Fibroblast of lung (primary cell): Measurements from ENCODE around the gene CLMN. TPM values are rescaled to one million over a fixed set of nuclear protein-coding genes. Genes with fewer than 3 reads are reported as not detected.

Source experiments
- DNase-seq, 2 donors: peaks; one replicate each; pipeline versions ENCODE4 v3.0.0 to v3.0.0-alpha.2; 2010; ENCODE audit warnings: low read depth in 2 of 2
- H2AFZ ChIP-seq: 2 replicates; pipeline ENCODE4 v1.5.1; 2012; ENCODE audit warnings: low read length, control low read depth, inconsistent platforms
- H3K27ac ChIP-seq: 2 replicates; pipeline ENCODE4 v1.5.1; 2011; ENCODE audit warnings: low read length, control low read depth; ENCODE audit not compliant: insufficient read depth
- H3K27me3 ChIP-seq: 2 replicates; pipeline ENCODE4 v1.5.1; 2011; ENCODE audit warnings: mild to moderate bottlenecking, low read length; ENCODE audit not compliant: control insufficient read depth, insufficient read depth
- H3K36me3 ChIP-seq: 2 replicates; pipeline ENCODE4 v1.5.1; 2011; ENCODE audit warnings: low read length; ENCODE audit not compliant: control insufficient read depth, insufficient read depth
- H3K4me1 ChIP-seq: 2 replicates; pipeline ENCODE4 v1.5.1; 2011; ENCODE audit warnings: low read length; ENCODE audit not compliant: control insufficient read depth, insufficient read depth; ENCODE audit errors: extremely low read depth
- H3K4me2 ChIP-seq: 2 replicates; pipeline ENCODE4 v1.5.1; 2011; ENCODE audit warnings: low read length, control low read depth; ENCODE audit not compliant: insufficient read depth; ENCODE audit errors: extremely low read depth
- H3K4me3 ChIP-seq, 4 experiments: fragments of 200-600 bp in 1 of 4; sonication (generic) in 1 of 4; replicated peaks in 1 of 4; 2 replicates each; pipeline ENCODE4 v1.5.1; 2011 to 2016; ENCODE audit warnings: low read length in 4 of 4, low read depth in 3 of 4, mild to moderate bottlenecking in 3 of 4, control low read depth in 2 of 4, inconsistent platforms in 1 of 4, mixed read lengths in 1 of 4; ENCODE audit not compliant: insufficient read depth in 1 of 4; ENCODE audit errors: control extremely low read depth in 1 of 4
- H3K79me2 ChIP-seq: 2 replicates; pipeline ENCODE4 v1.5.1; 2012; ENCODE audit warnings: mild to moderate bottlenecking, low read length, inconsistent platforms; ENCODE audit not compliant: control insufficient read depth, insufficient read depth
- H3K9ac ChIP-seq: 2 replicates; pipeline ENCODE4 v1.5.1; 2011; ENCODE audit warnings: mild to moderate bottlenecking, low read length, control low read depth; ENCODE audit not compliant: insufficient read depth
- H3K9me3 ChIP-seq: 2 replicates; pipeline ENCODE4 v1.5.1; 2012; ENCODE audit warnings: low read depth, low read length; ENCODE audit not compliant: control insufficient read depth, insufficient read depth
- H4K20me1 ChIP-seq: 2 replicates; pipeline ENCODE4 v1.5.1; 2011; ENCODE audit warnings: low read length; ENCODE audit not compliant: control insufficient read depth, insufficient read depth; ENCODE audit errors: extremely low read depth
- EZH2 ChIP-seq: IDR thresholded peaks from 2 replicates; pipeline ENCODE4 v1.5.1; 2012; ENCODE audit warnings: low read length, control low read depth, mild to moderate bottlenecking; ENCODE audit errors: missing control alignments
- polyA plus RNA-seq, 2 donors: library from polyadenylated mRNA; depleted of rRNA in 1 of 2; stranded (reverse) in 1 of 2; unstranded in 1 of 2; fragments of >200 nt; gene quantifications; 2 replicates each; pipeline ENCODE4 v1.2.1, GENCODE V29; 2011 to 2012; ENCODE audit warnings: missing spikeins in 1 of 2
- total RNA-seq: library from RNA; depleted of rRNA; stranded (reverse); fragments of >200 nt; gene quantifications from 2 replicates; pipeline ENCODE4 v1.2.1, GENCODE V29; 2014
- TF ChIP-seq, protein P1 (sequence below), 2 donors: IDR thresholded peaks in 1 of 2; conservative IDR thresholded peaks in 1 of 2; 1 replicate in 1 of 2; 2 replicates in 1 of 2; pipeline ENCODE4 v1.5.1; 2011 to 2012; ENCODE audit warnings: low read length in 2 of 2, control low read depth in 1 of 2, inconsistent platforms in 1 of 2, low read depth in 1 of 2, mild to moderate bottlenecking in 1 of 2

CLMN gene
- total and polyA plus RNA-seq, 2 donors (not counting 1 experiment from before 2014, with no cell fraction given): 0.83 to 2.7 TPM

DNA sequence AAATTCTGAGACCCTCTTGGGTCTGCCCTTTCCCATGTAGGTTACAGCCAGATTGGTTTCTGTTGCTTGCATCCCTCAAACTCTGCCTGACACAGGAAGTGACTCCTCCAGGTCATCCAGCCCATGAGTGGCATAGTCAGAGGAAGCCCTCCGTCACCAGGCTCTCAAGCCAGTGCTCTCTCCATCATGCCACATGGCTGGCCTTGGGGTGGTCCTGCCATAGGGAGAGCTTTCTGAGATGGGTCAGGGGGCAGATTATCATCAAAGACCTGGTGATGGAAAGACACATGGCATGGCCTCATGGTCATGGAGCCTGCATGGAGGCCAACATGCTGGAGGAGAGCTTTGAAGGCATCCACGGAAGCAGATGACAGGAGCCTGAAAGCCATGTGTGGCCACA lies 15.4 kb upstream of the CLMN start:
- no peaks in the 10 kb centered on the region for H3K4me1 ChIP-seq
- TF ChIP-seq, protein P1, sequence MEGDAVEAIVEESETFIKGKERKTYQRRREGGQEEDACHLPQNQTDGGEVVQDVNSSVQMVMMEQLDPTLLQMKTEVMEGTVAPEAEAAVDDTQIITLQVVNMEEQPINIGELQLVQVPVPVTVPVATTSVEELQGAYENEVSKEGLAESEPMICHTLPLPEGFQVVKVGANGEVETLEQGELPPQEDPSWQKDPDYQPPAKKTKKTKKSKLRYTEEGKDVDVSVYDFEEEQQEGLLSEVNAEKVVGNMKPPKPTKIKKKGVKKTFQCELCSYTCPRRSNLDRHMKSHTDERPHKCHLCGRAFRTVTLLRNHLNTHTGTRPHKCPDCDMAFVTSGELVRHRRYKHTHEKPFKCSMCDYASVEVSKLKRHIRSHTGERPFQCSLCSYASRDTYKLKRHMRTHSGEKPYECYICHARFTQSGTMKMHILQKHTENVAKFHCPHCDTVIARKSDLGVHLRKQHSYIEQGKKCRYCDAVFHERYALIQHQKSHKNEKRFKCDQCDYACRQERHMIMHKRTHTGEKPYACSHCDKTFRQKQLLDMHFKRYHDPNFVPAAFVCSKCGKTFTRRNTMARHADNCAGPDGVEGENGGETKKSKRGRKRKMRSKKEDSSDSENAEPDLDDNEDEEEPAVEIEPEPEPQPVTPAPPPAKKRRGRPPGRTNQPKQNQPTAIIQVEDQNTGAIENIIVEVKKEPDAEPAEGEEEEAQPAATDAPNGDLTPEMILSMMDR (conservative IDR thresholded peaks at IDR 0.05 in 1 of 2, IDR thresholded peaks at IDR 0.05 in 1 of 2; ENCODE audit: low read depth in 1 of 2, low read length in 2 of 2): no peak
- no peak for TF ChIP-seq EZH2
- DNase-seq: no peak
- H3K79me2 ChIP-seq: no peaks in the 10 kb centered on the region
- no peaks in the 10 kb centered on the region for H3K27me3 ChIP-seq
- no peaks in the 10 kb centered on the region for H4K20me1 ChIP-seq
- no peaks in the 10 kb centered on the region for H3K36me3 ChIP-seq
- no peak overlapping the region for H3K9ac ChIP-seq
- H3K4me3 ChIP-seq: no peak overlapping the region
- no peak overlapping the region for H3K27ac ChIP-seq
- no peaks in the 10 kb centered on the region for H3K9me3 ChIP-seq
- H3K4me2 ChIP-seq: no peak overlapping the region
- no peak overlapping the region for H2AFZ ChIP-seq

DNA sequence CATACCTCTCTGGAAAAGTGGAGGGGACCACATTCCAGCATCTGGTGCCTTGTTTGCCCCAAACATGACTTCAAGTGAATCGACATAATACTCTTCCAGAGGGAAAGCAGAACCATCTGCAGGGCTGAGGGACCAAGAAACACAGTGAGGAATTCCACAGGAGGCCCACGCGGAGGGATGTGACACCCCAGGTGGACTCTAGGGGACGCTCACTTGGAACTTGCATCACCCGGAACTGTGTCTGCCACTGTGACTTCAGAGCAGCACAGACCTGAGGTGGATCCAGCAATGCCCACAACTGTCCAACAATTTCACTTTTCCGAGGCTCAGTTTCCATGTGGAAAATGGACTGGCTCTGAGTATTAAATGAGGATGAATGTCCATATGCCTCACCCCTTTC lies 14.3 kb upstream of the CLMN start:
- Histone ChIP-seq H3K36me3 (no peaks in the 10 kb centered on the region), H3K27ac (no peak overlapping the region), H3K9me3 (no peaks in the 10 kb centered on the region), H3K4me2 (no peak overlapping the region), H3K9ac (no peak overlapping the region), H3K79me2 (no peaks in the 10 kb centered on the region), H3K4me3 (no peak overlapping the region), H3K27me3 (no peaks in the 10 kb centered on the region), H2AFZ (no peak overlapping the region), H4K20me1 (no peaks in the 10 kb centered on the region), H3K4me1 (no peaks in the 10 kb centered on the region)
- TF ChIP-seq, protein P1 (conservative IDR thresholded peaks at IDR 0.05 in 1 of 2, IDR thresholded peaks at IDR 0.05 in 1 of 2; ENCODE audit: low read depth in 1 of 2, low read length in 2 of 2): no peak
- TF ChIP-seq EZH2: no peak
- no peak for DNase-seq

DNA sequence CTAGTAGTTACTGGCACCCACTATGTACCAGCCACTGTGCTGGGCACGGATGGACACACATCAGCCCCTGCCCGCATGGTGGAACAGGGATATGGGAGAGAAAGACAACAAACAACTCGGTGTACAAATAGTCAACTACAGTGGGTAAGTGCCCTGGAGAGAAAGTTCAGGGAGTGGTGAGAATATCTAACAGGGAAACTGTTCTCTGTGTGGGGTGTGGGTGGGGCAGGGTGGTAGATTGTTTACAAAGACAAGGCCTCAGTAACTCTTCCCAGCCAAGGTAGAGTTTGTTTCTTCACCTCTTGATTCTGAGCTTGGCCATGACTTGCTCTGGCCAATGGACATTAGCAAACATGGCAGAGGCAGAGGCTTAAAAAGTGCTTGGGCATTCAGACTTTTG lies 12.9 kb upstream of the CLMN start:
- H3K4me3 ChIP-seq: no peak overlapping the region
- no peak overlapping the region for H3K4me2 ChIP-seq
- H3K9ac ChIP-seq: no peak overlapping the region
- H3K36me3 ChIP-seq: no peaks in the 10 kb centered on the region
- H2AFZ ChIP-seq: no peak overlapping the region
- no peak for DNase-seq
- H3K27ac ChIP-seq: no peak overlapping the region
- no peaks in the 10 kb centered on the region for H4K20me1 ChIP-seq
- H3K9me3 ChIP-seq: no peaks in the 10 kb centered on the region
- no peaks in the 10 kb centered on the region for H3K4me1 ChIP-seq
- H3K27me3 ChIP-seq: no peaks in the 10 kb centered on the region
- TF ChIP-seq, protein P1 (conservative IDR thresholded peaks at IDR 0.05 in 1 of 2, IDR thresholded peaks at IDR 0.05 in 1 of 2; ENCODE audit: low read depth in 1 of 2, low read length in 2 of 2): no peak
- TF ChIP-seq EZH2: no peak
- H3K79me2 ChIP-seq: no peaks in the 10 kb centered on the region
